Dermis microvascular lymphatic vessel endothelial cell (primary cell): Measurements from ENCODE around the gene RBMS1. TPM values are rescaled to one million over a fixed set of nuclear protein-coding genes. Genes with fewer than 3 reads are reported as not detected.

ENCODE experiments used
- DNase-seq, 2 donors: peaks; one replicate each; pipeline versions ENCODE4 v3.0.0 to v3.0.0-alpha.2; 2010; ENCODE audit warnings: low read depth in 2 of 2
- total RNA-seq: library from RNA; depleted of rRNA; stranded (reverse); fragments of >200 nt; gene quantifications from 2 replicates; pipeline ENCODE4 v1.2.1, GENCODE V29; 2014

Gene RBMS1
- total RNA-seq, 1 donor from 2014 or later: 55.1 TPM

- no peak for DNase-seq
These were observed 130.6 kb downstream of the RBMS1 start for GRCh38 chr2:160363055-160363454.

- DNase-seq: no peak
These were observed 131.1 kb downstream of the RBMS1 start for GRCh38 chr2:160362541-160362940.

- DNase-seq: no peak
These were observed 131.6 kb downstream of the RBMS1 start for GRCh38 chr2:160362018-160362417.

GRCh38 chr2:160360089-160360757 lies 133.4 kb downstream of the RBMS1 start:
- no peak for DNase-seq

- DNase-seq: no peak
These were observed 135.6 kb downstream of the RBMS1 start for GRCh38 chr2:160358046-160358445.

GRCh38 chr2:160356485-160356884 lies 137.1 kb downstream of the RBMS1 start:
- DNase-seq: no peak

- no peak for DNase-seq
These were observed 138.5 kb downstream of the RBMS1 start for GRCh38 chr2:160355080-160355479.

GRCh38 chr2:160354677-160355076 lies 138.9 kb downstream of the RBMS1 start:
- DNase-seq: no peak

GRCh38 chr2:160353813-160354212 lies 139.8 kb downstream of the RBMS1 start:
- no peak for DNase-seq

- DNase-seq: peak in 1 of 2 donors; percentile 41
These were observed 140.4 kb downstream of the RBMS1 start for GRCh38 chr2:160353166-160353565.

- peak in 1 of 2 donors; percentile 10 for DNase-seq
These were observed 141.1 kb downstream of the RBMS1 start for GRCh38 chr2:160352500-160352899.

- DNase-seq: peak in 1 of 2 donors; percentile 33
These were observed 141.7 kb downstream of the RBMS1 start for GRCh38 chr2:160351956-160352355.

- DNase-seq: no peak
These were observed 144.3 kb downstream of the RBMS1 start for GRCh38 chr2:160349306-160349705.

- no peak for DNase-seq
These were observed 146.2 kb downstream of the RBMS1 start for GRCh38 chr2:160347269-160347863.

- DNase-seq: no peak
These were observed 148.4 kb downstream of the RBMS1 start for GRCh38 chr2:160345071-160345764.

GRCh38 chr2:160343404-160343803 lies 150.2 kb downstream of the RBMS1 start:
- DNase-seq: no peak

GRCh38 chr2:160339726-160340125 lies 153.9 kb downstream of the RBMS1 start:
- no peak for DNase-seq

GRCh38 chr2:160338901-160339685 lies 154.5 kb downstream of the RBMS1 start:
- DNase-seq: peak in 1 of 2 donors; percentile 24

GRCh38 chr2:160337728-160338127 lies 155.9 kb downstream of the RBMS1 start:
- DNase-seq: peak in 1 of 2 donors; percentile 9

GRCh38 chr2:160336635-160337034 lies 157.0 kb downstream of the RBMS1 start:
- no peak for DNase-seq

GRCh38 chr2:160336105-160336504 lies 157.5 kb downstream of the RBMS1 start:
- no peak for DNase-seq

GRCh38 chr2:160335441-160335840 lies 158.2 kb downstream of the RBMS1 start:
- DNase-seq: no peak
